Measurements from ENCODE around the gene REPIN1.

Gene REPIN1

GRCh38 chr7:150341263-150342120 is 27.1 kb upstream of the REPIN1 start, which contains the start of gene RARRES2:
TSS of gene RARRES2 (minus strand) at chr7:150341629. CDS start at chr7:150340609, 1,020 bp downstream.
- Histone ChIP-seq H3K4me2 (ENCODE audit: insufficient read depth, low read length) (no peak within 1 kb of the TSS), H3K4me3 (ENCODE audit: low read depth in 1 of 2, low read length in 2 of 2) (no peak within 1 kb of the TSS), H3K9me3 (ENCODE audit: insufficient read depth, low read length, severe bottlenecking) (peaks cover 11% of the 10 kb centered on the region), H3K4me1 (ENCODE audit: insufficient read depth, low read length) (no peaks in the 10 kb centered on the region), H3K9ac (ENCODE audit: low read depth, low read length) (no peak within 1 kb of the TSS), H3K36me3 (ENCODE audit: insufficient read depth, low read length) (peaks cover 61% of the 10 kb centered on the region), H3K27ac (ENCODE audit: low read length) (no peak within 1 kb of the TSS), H3K79me2 (ENCODE audit: insufficient read depth, low read length) (no peaks in the 10 kb centered on the region), H3K27me3 (ENCODE audit: insufficient read depth, low read length, poor library complexity) (no peaks in the 10 kb centered on the region), H4K20me1 (ENCODE audit: insufficient read depth, low read length) (peaks cover 15% of the 10 kb centered on the region), H2AFZ (ENCODE audit: low read depth, low read length) (no peak within 1 kb of the TSS)
- ATAC-seq (ENCODE audit: insufficient read depth, low read depth): no peak
- no peak for DNase-seq
- TF ChIP-seq EZH2 (IDR thresholded peaks at IDR 0.05; ENCODE audit: borderline replicate concordance, low read depth, low read length, severe bottlenecking) (no peak), CTCF (IDR thresholded peaks at IDR 0.05; ENCODE audit: borderline replicate concordance, extremely low read depth, low read length, poor library complexity, severe bottlenecking) (no peak)

GRCh38 chr7:150342121-150342408 is 26.6 kb upstream of the REPIN1 start:
- H3K9me3 ChIP-seq (ENCODE audit: insufficient read depth, low read length, severe bottlenecking): peaks cover 11% of the 10 kb centered on the region
- H3K79me2 ChIP-seq (ENCODE audit: insufficient read depth, low read length): no peaks in the 10 kb centered on the region
- DNase-seq: no peak
- H3K27me3 ChIP-seq (ENCODE audit: insufficient read depth, low read length, poor library complexity): no peaks in the 10 kb centered on the region
- no peak overlapping the region for H2AFZ ChIP-seq (ENCODE audit: low read depth, low read length)
- H3K9ac ChIP-seq (ENCODE audit: low read depth, low read length): no peak overlapping the region
- H3K4me2 ChIP-seq (ENCODE audit: insufficient read depth, low read length): no peak overlapping the region
- H3K4me3 ChIP-seq (ENCODE audit: low read depth in 1 of 2, low read length in 2 of 2): no peak overlapping the region
- H3K4me1 ChIP-seq (ENCODE audit: insufficient read depth, low read length): no peaks in the 10 kb centered on the region
- H3K27ac ChIP-seq (ENCODE audit: low read length): no peak overlapping the region
- H3K36me3 ChIP-seq (ENCODE audit: insufficient read depth, low read length): peaks cover 55% of the 10 kb centered on the region
- H4K20me1 ChIP-seq (ENCODE audit: insufficient read depth, low read length): peaks cover 10% of the 10 kb centered on the region
- no peak for ATAC-seq (ENCODE audit: insufficient read depth, low read depth)
- TF ChIP-seq CTCF (IDR thresholded peaks at IDR 0.05; ENCODE audit: borderline replicate concordance, extremely low read depth, low read length, poor library complexity, severe bottlenecking): no peak
- TF ChIP-seq EZH2 (IDR thresholded peaks at IDR 0.05; ENCODE audit: borderline replicate concordance, low read depth, low read length, severe bottlenecking): no peak

GRCh38 chr7:150343225-150343624 is 25.4 kb upstream of the REPIN1 start:
- Histone ChIP-seq H2AFZ (ENCODE audit: low read depth, low read length) (no peak overlapping the region), H3K27ac (ENCODE audit: low read length) (no peak overlapping the region), H4K20me1 (ENCODE audit: insufficient read depth, low read length) (peaks cover 8% of the 10 kb centered on the region; the same call in 1 of the 2 replicates), H3K27me3 (ENCODE audit: insufficient read depth, low read length, poor library complexity) (no peaks in the 10 kb centered on the region), H3K4me3 (ENCODE audit: low read depth in 1 of 2, low read length in 2 of 2) (no peak overlapping the region), H3K9me3 (ENCODE audit: insufficient read depth, low read length, severe bottlenecking) (peaks cover 11% of the 10 kb centered on the region), H3K9ac (ENCODE audit: low read depth, low read length) (no peak overlapping the region), H3K36me3 (ENCODE audit: insufficient read depth, low read length) (peaks cover 44% of the 10 kb centered on the region), H3K4me2 (ENCODE audit: insufficient read depth, low read length) (no peak overlapping the region), H3K4me1 (ENCODE audit: insufficient read depth, low read length) (no peaks in the 10 kb centered on the region), H3K79me2 (ENCODE audit: insufficient read depth, low read length) (no peaks in the 10 kb centered on the region)
- ATAC-seq (ENCODE audit: insufficient read depth, low read depth) (no peak), DNase-seq (no peak)
- TF ChIP-seq EZH2 (IDR thresholded peaks at IDR 0.05; ENCODE audit: borderline replicate concordance, low read depth, low read length, severe bottlenecking) (no peak), CTCF (IDR thresholded peaks at IDR 0.05; ENCODE audit: borderline replicate concordance, extremely low read depth, low read length, poor library complexity, severe bottlenecking) (no peak)

Measured in DND-41 (cell line).